HepG2 (cell line): ENCODE data around the gene NET1. TPM values are rescaled to one million over a fixed set of nuclear protein-coding genes. Genes with fewer than 3 reads are reported as not detected.

Experiments used
- ATAC-seq: fragments of 200-7000 bp; cut with Tn5 transposase; 3 replicates; pipeline ENCODE4 v1.9.1; 2020; ENCODE audit warnings: mild to moderate bottlenecking, moderate library complexity
- BruUV-seq: library from RNA; stranded (reverse); fragments of 400-500 nt; replicated peaks from 2 replicates; lab custom pipeline; 2021; lab: Mats Ljungman, UMichigan
- CTCF ChIA-PET: fragments of 300-600 bp; formaldehyde crosslinking; extraction: SDS; loops from one replicate; lab custom pipeline; 2021; ENCODE audit warnings: low total read pairs, inconsistent platforms, low intra/inter-chr PET ratio; lab: Yijun Ruan, JAX
- POLR2A ChIA-PET: fragments of 350-600 bp; sonication (Branson Sonifier 250); formaldehyde crosslinking; loops from one replicate; lab custom pipeline; 2020; ENCODE audit warnings: antibody characterized with exemption, inconsistent platforms; lab: Yijun Ruan, JAX
- DNase-seq: peaks from one replicate; pipeline ENCODE4 v3.0.0-alpha.2; 2015; ENCODE audit warnings: low spot score
- FAIRE-seq: peaks from 3 replicates; lab custom pipeline; 2011; peaks lifted over from hg19 to GRCh38; lab: Jason Lieb, UNC
- H2AFZ ChIP-seq: one replicate; pipeline ENCODE4 v1.6.1; 2011; ENCODE audit warnings: low read length, inconsistent platforms
- H3K27ac ChIP-seq: fragments of 300-600 bp; 3 replicates; pipeline ENCODE4 v1.8.0; 2011; ENCODE audit warnings: mixed run types, mild to moderate bottlenecking, mixed read lengths, low read length, inconsistent platforms; ENCODE audit not compliant: insufficient read depth; ENCODE audit errors: extremely low read length
- H3K27me3 ChIP-seq, 2 experiments: fragments of 200-600 bp in 1 of 2; 2 replicates in 1 of 2; 3 replicates in 1 of 2; pipeline versions ENCODE4 v1.6.0 to v1.8.0; 2011; ENCODE audit warnings: low read length in 2 of 2, mild to moderate bottlenecking in 2 of 2, moderate library complexity in 2 of 2, inconsistent platforms in 1 of 2; ENCODE audit not compliant: insufficient read depth in 2 of 2, control insufficient read depth in 1 of 2
- H3K36me3 ChIP-seq, 2 experiments: fragments of 200-600 bp in 1 of 2; replicated peaks in 1 of 2; 2 replicates in 1 of 2; 3 replicates in 1 of 2; pipeline versions ENCODE4 v1.5.1 to v1.8.0; 2011; ENCODE audit warnings: low read length in 2 of 2, inconsistent platforms in 1 of 2; ENCODE audit not compliant: insufficient read depth in 2 of 2, control insufficient read depth in 1 of 2
- H3K4me1 ChIP-seq: 2 replicates; pipeline ENCODE4 v1.5.1; 2012; ENCODE audit warnings: low read length, inconsistent platforms; ENCODE audit not compliant: insufficient read depth
- H3K4me2 ChIP-seq: 2 replicates; pipeline ENCODE4 v1.6.0; 2011; ENCODE audit warnings: low read depth, low read length, inconsistent platforms
- H3K4me3 ChIP-seq, 3 experiments: fragments of 200-600 bp in 1 of 3; sonication (generic), shearing (Covaris generic) in 1 of 3; replicated peaks in 1 of 3; 2 replicates each; pipeline ENCODE4 v1.5.1; 2011 to 2016; ENCODE audit warnings: low read length in 3 of 3, inconsistent platforms in 2 of 3, low read depth in 2 of 3, mild to moderate bottlenecking in 2 of 3, control low read depth in 1 of 3, mixed read lengths in 1 of 3; ENCODE audit not compliant: insufficient read depth in 1 of 3
- H3K79me2 ChIP-seq: one replicate; pipeline ENCODE4 v1.6.1; 2011; ENCODE audit warnings: low read length, inconsistent platforms; ENCODE audit not compliant: insufficient read depth
- H3K9ac ChIP-seq: 2 replicates; pipeline ENCODE4 v1.6.0; 2011; ENCODE audit warnings: mild to moderate bottlenecking, low read depth, low read length, inconsistent platforms; ENCODE audit not compliant: insufficient read depth
- H3K9me3 ChIP-seq: 2 replicates; pipeline ENCODE4 v1.5.1; 2012; ENCODE audit warnings: mild to moderate bottlenecking, low read length
- H4K20me1 ChIP-seq: 2 replicates; pipeline ENCODE4 v1.6.0; 2011; ENCODE audit warnings: inconsistent platforms, mild to moderate bottlenecking, low read length, moderate library complexity; ENCODE audit not compliant: insufficient read depth
- BHLHE40 ChIP-seq: IDR thresholded peaks from 2 replicates; pipeline ENCODE4 v1.6.1; 2011; ENCODE audit warnings: low read length, improper control_type of control experiment
- EP300 ChIP-seq, 3 experiments: sonication (generic) in 1 of 3; formaldehyde crosslinking in 1 of 3; IDR thresholded peaks; 2 replicates each; pipeline versions ENCODE4 v1.5.1 to v1.6.1; 2011 to 2020; ENCODE audit warnings: low read depth in 2 of 3, low read length in 2 of 3, borderline replicate concordance in 1 of 3, improper control_type of control experiment in 1 of 3, mild to moderate bottlenecking in 1 of 3, missing genetic modification reagents in 1 of 3, moderate library complexity in 1 of 3
- MNT ChIP-seq: fragments of 450-650 bp; IDR thresholded peaks from 2 replicates; pipeline ENCODE4 v1.6.1; 2016
- ONECUT2 ChIP-seq: sonication (generic); formaldehyde crosslinking; IDR thresholded peaks from 2 replicates; pipeline ENCODE4 v1.4.0; 2020; ENCODE audit warnings: missing genetic modification reagents
- POLR2AphosphoS2 ChIP-seq: IDR thresholded peaks from 2 replicates; pipeline ENCODE4 v1.6.1; 2011; ENCODE audit warnings: low read depth, low read length, improper control_type of control experiment
- SOX5 ChIP-seq: IDR thresholded peaks from 2 replicates; pipeline ENCODE4 v1.6.1; 2016; ENCODE audit warnings: borderline replicate concordance
- ZFP90 ChIP-seq: sonication (generic); formaldehyde crosslinking; IDR thresholded peaks from 2 replicates; pipeline ENCODE4 v1.8.0; 2022; ENCODE audit warnings: missing genetic modification reagents, mild to moderate bottlenecking, inconsistent platforms, borderline replicate concordance
- ZNF318 ChIP-seq: sonication (generic); formaldehyde crosslinking; IDR thresholded peaks from 2 replicates; pipeline ENCODE4 v1.4.0; 2020; ENCODE audit warnings: mild to moderate bottlenecking, missing genetic modification reagents
- ZNF800 ChIP-seq: sonication (generic); formaldehyde crosslinking; IDR thresholded peaks from 2 replicates; pipeline ENCODE4 v1.4.0; 2020; ENCODE audit warnings: missing genetic modification reagents
- WGBS: methylation state at CpG from one replicate; pipeline ENCODE4 v1.1.6; 2017; ENCODE audit warnings: low lambda C conversion rate; 5-methylcytosine and 5-hydroxymethylcytosine counted together
- in situ Hi-C: cut with HindIII; loops from 2 replicates; pipeline ENCODE4 v1.10.0; 2017; ENCODE audit warnings: low pct_unique_long_range_greater_than_20kb; ENCODE audit not compliant: extremely low pct_ligation_motif_present
- intact Hi-C: fragments of 100-400 bp; cut with micrococcal nuclease; formaldehyde crosslinking; loops from one replicate; pipeline ENCODE4 v1.10.0; 2022; ENCODE audit not compliant: unreplicated experiment
- polyA plus RNA-seq, 8 experiments: library from polyadenylated mRNA; depleted of rRNA in 3 of 8; stranded (reverse) in 7 of 8; unstranded in 1 of 8; fragments of >200 nt; fragmentation: Illumina TruSeq in 4 of 8; extraction: Trizol in 4 of 8; gene quantifications; 2 replicates each; pipeline versions ENCODE4 v1.2.1 to v1.2.3, GENCODE V29; 2011 to 2016; ENCODE audit warnings: low read depth in 4 of 8, missing spikeins in 1 of 8, mixed read lengths in 1 of 8; ENCODE audit not compliant: insufficient read depth in 1 of 8
- total RNA-seq, 5 experiments: library from RNA; depleted of rRNA; stranded (reverse); fragments of >200 nt; fragmentation: Illumina TruSeq; extraction: Trizol; gene quantifications; 2 replicates each; pipeline ENCODE4 v1.2.3, GENCODE V29; 2016; ENCODE audit warnings: low read depth in 1 of 5

NET1 gene
- total and polyA plus RNA-seq, 2 of the 13 experiments (the other 11 are each of a cell fraction or from before 2014, with no cell fraction given) = 48.1 to 65.8 TPM

- TF ChIP-seq ZFP90 (CRISPR knock-in tag) (no peak), EP300 (IDR thresholded peaks at IDR 0.05; ENCODE audit: low read depth in 2 of 2, low read length in 2 of 2) (no peak), EP300 (CRISPR knock-in tag; IDR thresholded peaks at IDR 0.05; ENCODE audit: borderline replicate concordance) (no peak)
These were observed 36.9 kb downstream of the NET1 start (continued) for GRCh38 chr10:5449227-5449626.

GRCh38 chr10:5449823-5450222 lies 37.5 kb downstream of the NET1 start:
- peaks cover 13 to 28% of the 10 kb centered on the region in 2 experiments for H3K36me3 ChIP-seq
- H3K27me3 ChIP-seq = no peaks in the 10 kb centered on the region; a peak in 1 of 5 replicates
- H3K9me3 ChIP-seq = no peaks in the 10 kb centered on the region
- WGBS = 49% methylated on average over 8 of the region's 8 CpGs
- CTCF ChIA-PET = no interaction called here
- no TSS peak for BruUV-seq
- DNase-seq (peak; percentile 68), ATAC-seq (peak; percentile 53), FAIRE-seq (peak; percentile 50)
- peaks cover 11% of the 10 kb centered on the region for H4K20me1 ChIP-seq
- POLR2A ChIA-PET = no interaction called here
- in situ Hi-C loops (no loop called here), intact Hi-C loops (loop anchor here (10.0 kb wide), 1 partner anchor 65 kb away; no protein-coding TSS in a partner anchor)
- H3K27ac ChIP-seq = peak overlapping the region; percentile 71
- no peak overlapping the region for H2AFZ ChIP-seq
- H3K4me1 ChIP-seq = peaks cover 18% of the 10 kb centered on the region
- H3K9ac ChIP-seq = peak overlapping the region; percentile 25; the same call in 1 of the 2 replicates
- H3K79me2 ChIP-seq = peaks cover 56% of the 10 kb centered on the region
- peak overlapping the region; percentile 90 for H3K4me2 ChIP-seq
- H3K4me3 ChIP-seq = peak overlapping the region; percentile 74 to 96 (median 77)
- TF ChIP-seq POLR2AphosphoS2 = no peak
- no peak for TF ChIP-seq ZNF318 (CRISPR knock-in tag)
- no peak for TF ChIP-seq BHLHE40
- TF ChIP-seq ZNF800 (CRISPR knock-in tag) = 0 out of 2 replicates have a peak, but pooled peaks have one; percentile 24
- TF ChIP-seq SOX5 (CRISPR knock-in tag) = peak; percentile 37; the same call in 1 of the 2 replicates
- no peak for TF ChIP-seq MNT
- no peak for TF ChIP-seq ONECUT2 (CRISPR knock-in tag)
